ENCODE results near the gene TMEM154.

GRCh38 chr4:152575533-152575932 lies 104.3 kb downstream of the TMEM154 start:
- TF ChIP-seq ZNF24 (tag by site-specific recombination; IDR thresholded peaks at IDR 0.05): no peak
- TF ChIP-seq, protein P1, sequence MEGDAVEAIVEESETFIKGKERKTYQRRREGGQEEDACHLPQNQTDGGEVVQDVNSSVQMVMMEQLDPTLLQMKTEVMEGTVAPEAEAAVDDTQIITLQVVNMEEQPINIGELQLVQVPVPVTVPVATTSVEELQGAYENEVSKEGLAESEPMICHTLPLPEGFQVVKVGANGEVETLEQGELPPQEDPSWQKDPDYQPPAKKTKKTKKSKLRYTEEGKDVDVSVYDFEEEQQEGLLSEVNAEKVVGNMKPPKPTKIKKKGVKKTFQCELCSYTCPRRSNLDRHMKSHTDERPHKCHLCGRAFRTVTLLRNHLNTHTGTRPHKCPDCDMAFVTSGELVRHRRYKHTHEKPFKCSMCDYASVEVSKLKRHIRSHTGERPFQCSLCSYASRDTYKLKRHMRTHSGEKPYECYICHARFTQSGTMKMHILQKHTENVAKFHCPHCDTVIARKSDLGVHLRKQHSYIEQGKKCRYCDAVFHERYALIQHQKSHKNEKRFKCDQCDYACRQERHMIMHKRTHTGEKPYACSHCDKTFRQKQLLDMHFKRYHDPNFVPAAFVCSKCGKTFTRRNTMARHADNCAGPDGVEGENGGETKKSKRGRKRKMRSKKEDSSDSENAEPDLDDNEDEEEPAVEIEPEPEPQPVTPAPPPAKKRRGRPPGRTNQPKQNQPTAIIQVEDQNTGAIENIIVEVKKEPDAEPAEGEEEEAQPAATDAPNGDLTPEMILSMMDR (tag by site-specific recombination; IDR thresholded peaks at IDR 0.05): no peak
